OCI-M2 (cell line): ENCODE results near the gene TSC22D1.

Source experiments
- DNase-seq: peaks from one replicate; lab custom pipeline; 2025; ENCODE audit not compliant: unreplicated experiment; lab: John Stamatoyannopoulos, UW

TSC22D1 gene

GRCh38 chr13:44433863-44434765, 142.0 kb downstream of the TSC22D1 start:
- DNase-seq = no peak

- DNase-seq = no peak
These were observed 143.5 kb downstream of the TSC22D1 start for GRCh38 chr13:44432650-44433049.

GRCh38 chr13:44431150-44431549, 145.0 kb downstream of the TSC22D1 start:
- no peak for DNase-seq

GRCh38 chr13:44429311-44429710, 146.8 kb downstream of the TSC22D1 start:
- no peak for DNase-seq

- no peak for DNase-seq
These were observed 149.7 kb downstream of the TSC22D1 start for GRCh38 chr13:44426461-44426860.

GRCh38 chr13:44425815-44426078, 150.4 kb downstream of the TSC22D1 start:
- no peak for DNase-seq

GRCh38 chr13:44425041-44425814, 150.9 kb downstream of the TSC22D1 start:
- DNase-seq = no peak

- DNase-seq = no peak
These were observed 152.3 kb downstream of the TSC22D1 start for GRCh38 chr13:44423824-44424223.

- no peak for DNase-seq
These were observed 153.1 kb downstream of the TSC22D1 start for GRCh38 chr13:44422755-44423643.

GRCh38 chr13:44421853-44422525, 154.1 kb downstream of the TSC22D1 start:
- no peak for DNase-seq

- DNase-seq = no peak
These were observed 155.5 kb downstream of the TSC22D1 start for GRCh38 chr13:44420376-44421220.

- no peak for DNase-seq
These were observed 158.3 kb downstream of the TSC22D1 start for GRCh38 chr13:44417876-44418275.

GRCh38 chr13:44417446-44417845, 158.7 kb downstream of the TSC22D1 start:
- DNase-seq = no peak

- no peak for DNase-seq
These were observed 159.4 kb downstream of the TSC22D1 start for GRCh38 chr13:44416744-44417143.

GRCh38 chr13:44416301-44416700, 159.8 kb downstream of the TSC22D1 start:
- no peak for DNase-seq

GRCh38 chr13:44415815-44416214, 160.3 kb downstream of the TSC22D1 start:
- DNase-seq = no peak

- DNase-seq = no peak
These were observed 161.4 kb downstream of the TSC22D1 start for GRCh38 chr13:44414716-44415115.

GRCh38 chr13:44413095-44413494, 163.0 kb downstream of the TSC22D1 start:
- no peak for DNase-seq

- DNase-seq = no peak
These were observed 163.7 kb downstream of the TSC22D1 start for GRCh38 chr13:44412346-44412935.

- DNase-seq = no peak
These were observed 164.3 kb downstream of the TSC22D1 start for GRCh38 chr13:44411841-44412240.
